SK-N-SH (cell line): ENCODE measurements around the gene CLCN2.

Experiments
- ELF1 ChIP-seq: IDR thresholded peaks from 2 replicates; pipeline ENCODE4 v1.4.0; 2012
- GABPA ChIP-seq: IDR thresholded peaks from 2 replicates; pipeline ENCODE4 v1.4.0; 2012; ENCODE audit warnings: low read depth, mild to moderate bottlenecking
- MXI1 ChIP-seq: IDR thresholded peaks from 2 replicates; pipeline ENCODE4 v1.6.1; 2012; ENCODE audit warnings: mild to moderate bottlenecking, low read depth, low read length, improper control_type of control experiment
- YY1 ChIP-seq: IDR thresholded peaks from 2 replicates; pipeline ENCODE4 v1.4.0; 2012; ENCODE audit warnings: low read depth, mild to moderate bottlenecking

- TF ChIP-seq GABPA (no peak), MXI1 (no peak; the same call in 1 of the 2 replicates), ELF1 (no peak), YY1 (peak; percentile 15; the same call in 1 of the 2 replicates)
Observed at GRCh38 chr3:184314700-184315542, 46.5 kb downstream of the CLCN2 start.
